CD4-positive, alpha-beta T cell treated with Interleukin-17A for 1 hour (primary cell): Measurements from ENCODE around the gene APOBEC3B.
"Not testable (repeated sequence)": the region's sequence is repeated elsewhere in the genome, so short reads cannot be mapped to it uniquely, and the experiment has no call there.

Source experiments
- DNase-seq: peaks from one replicate; pipeline ENCODE4 v3.0.0-alpha.2; 2020

The APOBEC3B gene

DNA sequence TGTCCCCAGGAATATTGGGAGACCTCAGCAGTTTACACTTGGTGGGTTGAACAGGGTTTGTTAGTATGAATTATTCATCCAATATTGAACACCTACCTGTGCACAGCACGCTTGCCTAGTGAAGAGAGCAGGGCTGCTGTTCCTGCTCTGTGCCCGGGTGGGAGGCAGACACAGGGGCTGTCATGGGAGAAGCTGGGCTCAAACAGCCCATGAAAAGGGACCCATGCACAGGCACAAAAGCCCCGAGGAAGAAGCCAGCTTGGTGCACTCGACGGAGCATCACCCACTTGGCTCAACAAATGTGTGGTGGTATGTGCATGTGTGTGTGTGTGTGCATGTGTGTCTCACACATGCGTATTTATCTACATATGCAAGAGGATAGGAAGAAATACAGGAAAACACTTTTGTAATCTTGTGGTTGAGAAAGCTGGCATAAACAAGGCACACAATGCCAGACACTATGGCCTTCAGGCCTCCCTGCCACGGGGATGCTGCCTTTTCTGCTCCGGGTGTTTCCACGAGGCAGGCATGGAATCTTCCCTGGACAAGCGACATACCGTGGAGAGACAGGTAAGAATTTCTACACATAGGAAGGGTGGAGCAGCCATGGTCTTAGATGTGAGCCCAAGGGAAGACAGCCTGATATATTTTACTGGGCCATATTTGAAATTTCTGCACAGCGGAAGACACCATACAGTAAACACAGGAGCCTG lies 29.7 kb upstream of the APOBEC3B start:
- DNase-seq = no peak

DNA sequence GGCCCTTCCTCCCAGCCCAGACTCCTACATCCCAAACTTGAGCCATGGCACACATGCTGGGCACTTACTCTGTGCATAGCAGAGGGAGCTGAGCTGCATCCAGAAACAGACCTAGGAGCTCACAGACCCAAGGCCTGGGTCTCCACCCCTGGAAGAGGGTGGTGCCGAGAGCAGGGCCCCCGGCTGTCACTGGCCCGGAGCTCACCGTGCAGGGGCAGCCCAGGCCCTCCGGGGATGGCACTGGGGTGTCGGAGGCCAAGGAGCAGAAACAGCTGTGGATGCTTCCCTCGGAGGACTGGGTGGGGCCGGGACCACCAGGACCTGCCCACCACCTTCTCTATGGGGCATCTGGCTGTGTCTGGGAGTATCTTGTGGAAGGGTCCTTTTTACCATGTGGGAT lies 29.1 kb upstream of the APOBEC3B start:
- DNase-seq = no peak

DNA sequence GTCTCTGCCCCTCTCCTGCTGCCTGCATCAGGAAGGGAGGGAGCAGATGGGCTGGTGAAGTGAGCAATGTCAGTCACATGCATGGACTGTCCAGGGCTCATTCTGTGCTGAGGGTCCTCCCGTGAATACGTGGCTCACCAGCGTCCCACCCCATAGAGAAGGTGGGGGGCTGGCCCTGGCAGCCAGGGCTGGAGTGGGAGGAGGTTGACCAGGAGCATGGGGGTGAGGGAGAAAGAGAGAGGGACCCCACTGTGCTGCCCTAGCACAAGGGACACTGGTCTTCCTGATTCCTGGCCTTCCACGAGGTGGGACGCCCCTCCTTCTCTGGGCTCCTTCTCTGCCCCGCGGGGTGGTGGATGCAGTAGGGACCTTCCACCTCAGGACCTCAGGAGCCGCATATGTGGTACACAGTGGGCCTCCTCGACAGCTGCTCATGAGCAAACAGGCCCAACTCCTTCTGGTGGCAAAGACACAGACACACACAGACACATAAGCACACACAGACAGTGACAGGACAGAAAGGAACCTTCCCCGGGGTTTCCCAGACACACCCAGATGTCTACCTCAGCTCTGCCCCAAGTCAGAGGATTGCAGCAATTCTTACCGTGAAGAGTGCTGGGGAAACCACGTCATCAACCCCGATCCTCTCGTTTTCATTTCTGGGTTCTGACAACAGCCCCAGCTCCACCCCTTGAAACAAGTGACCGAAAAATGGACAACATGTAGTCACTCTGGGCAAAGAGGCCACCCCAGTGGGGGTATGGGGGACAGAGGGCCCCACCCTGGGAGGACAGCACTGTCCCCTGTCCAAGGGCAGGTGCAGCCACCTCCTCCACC lies 28.4 kb upstream of the APOBEC3B start:
- DNase-seq = peak; percentile 65

DNA sequence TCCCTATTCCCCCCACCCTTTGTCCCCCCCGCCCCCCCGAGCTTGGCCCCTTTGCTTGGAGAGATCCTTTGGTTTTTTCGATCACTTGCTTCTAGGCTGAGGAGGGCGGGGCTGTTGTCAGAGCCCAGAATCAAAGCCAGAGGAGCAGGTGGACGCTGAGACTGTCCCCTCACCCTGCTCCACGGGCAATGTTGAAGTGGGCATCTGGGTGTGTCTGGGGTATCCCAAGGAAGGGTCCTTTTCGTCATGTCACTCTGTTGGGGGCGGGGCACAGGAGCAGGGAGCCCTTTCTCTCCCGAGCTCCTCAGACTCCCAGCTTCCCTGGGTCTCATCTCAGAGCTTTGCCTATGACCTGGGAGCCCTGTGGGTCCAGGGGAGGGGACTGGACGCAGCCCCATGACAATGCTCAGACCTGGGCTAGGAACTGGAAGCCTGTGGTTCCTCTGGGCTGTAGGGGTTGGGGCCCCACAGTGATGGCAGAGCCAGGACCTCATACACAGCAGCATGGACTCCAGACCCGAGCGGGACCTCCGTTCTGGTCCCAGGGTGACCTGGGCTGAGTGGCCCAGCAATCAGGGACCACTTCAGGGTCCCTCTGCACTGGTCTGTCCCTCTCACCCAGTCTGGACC lies 27.6 kb upstream of the APOBEC3B start:
- no peak for DNase-seq

DNA sequence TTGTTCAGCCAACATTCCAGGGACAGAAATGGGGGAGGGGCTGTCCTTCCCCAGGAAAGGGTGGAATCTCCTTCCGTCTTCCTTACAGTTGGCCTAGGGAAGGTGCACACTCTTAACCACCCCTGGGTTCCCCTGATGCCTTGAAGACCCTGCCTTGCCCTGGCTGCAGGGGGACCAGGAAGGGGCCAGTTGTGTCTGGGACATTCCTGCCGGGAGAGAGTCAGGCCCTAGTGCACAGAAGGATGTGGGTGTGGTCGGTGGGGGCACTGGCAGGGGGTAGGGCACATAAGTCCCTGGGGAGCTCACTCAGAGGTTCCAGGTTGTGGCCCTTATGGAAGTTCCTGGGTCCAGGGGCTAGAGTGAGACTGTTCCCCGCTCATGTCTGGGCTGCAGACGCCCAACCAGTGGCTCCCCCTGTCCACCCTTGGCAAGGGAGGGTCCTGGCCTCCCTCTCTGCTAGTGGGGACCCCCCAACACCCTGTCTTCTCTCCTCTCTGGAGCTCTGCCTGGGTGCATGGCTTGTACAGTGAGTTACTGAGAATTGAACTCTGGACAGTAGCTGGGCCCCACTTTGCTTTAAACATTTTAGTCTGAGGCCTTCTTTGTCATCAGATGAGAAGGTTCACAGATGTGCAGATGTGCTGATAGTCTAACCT lies 26.8 kb upstream of the APOBEC3B start:
- no peak for DNase-seq

DNA sequence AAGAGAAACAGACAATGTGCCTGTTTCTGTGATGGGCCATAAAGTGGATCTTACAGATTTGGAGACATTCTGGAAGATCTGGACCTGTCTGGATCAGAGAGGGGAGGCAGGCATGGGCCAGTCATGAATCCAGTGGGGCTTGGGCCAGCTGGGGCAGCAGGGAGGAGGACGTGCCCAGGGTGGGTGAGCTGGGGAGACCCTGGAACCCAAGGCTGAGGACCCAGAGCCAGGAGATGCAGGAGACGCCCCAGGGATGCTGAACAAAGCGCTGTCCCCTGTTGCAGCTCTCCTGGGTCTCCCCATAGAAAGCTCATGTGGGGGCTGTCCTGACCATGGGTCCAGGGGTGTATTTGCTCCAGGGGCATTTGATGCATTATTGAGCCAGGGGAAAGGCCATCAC lies 26.2 kb upstream of the APOBEC3B start:
- DNase-seq = no peak

DNA sequence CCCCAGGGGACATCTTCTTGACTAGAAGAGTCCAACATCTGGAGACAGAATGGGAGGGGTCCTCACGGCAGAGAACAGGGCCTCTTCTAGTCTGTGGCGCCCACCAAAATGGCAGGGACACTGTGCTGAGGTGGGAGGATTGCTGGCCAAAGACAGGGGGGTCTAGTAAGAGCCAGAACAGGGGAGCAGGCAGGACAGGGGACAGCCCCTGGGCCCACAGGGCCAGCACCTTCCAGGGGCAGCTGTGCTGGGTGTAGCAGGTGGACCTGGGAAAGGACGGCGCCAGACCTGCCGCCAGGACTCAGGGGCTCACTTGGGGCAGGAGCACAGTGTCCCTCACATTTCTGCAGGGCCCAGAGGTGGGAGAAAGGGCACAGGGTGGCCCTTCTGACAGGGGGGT lies 25.6 kb upstream of the APOBEC3B start:
- DNase-seq = no peak

DNA sequence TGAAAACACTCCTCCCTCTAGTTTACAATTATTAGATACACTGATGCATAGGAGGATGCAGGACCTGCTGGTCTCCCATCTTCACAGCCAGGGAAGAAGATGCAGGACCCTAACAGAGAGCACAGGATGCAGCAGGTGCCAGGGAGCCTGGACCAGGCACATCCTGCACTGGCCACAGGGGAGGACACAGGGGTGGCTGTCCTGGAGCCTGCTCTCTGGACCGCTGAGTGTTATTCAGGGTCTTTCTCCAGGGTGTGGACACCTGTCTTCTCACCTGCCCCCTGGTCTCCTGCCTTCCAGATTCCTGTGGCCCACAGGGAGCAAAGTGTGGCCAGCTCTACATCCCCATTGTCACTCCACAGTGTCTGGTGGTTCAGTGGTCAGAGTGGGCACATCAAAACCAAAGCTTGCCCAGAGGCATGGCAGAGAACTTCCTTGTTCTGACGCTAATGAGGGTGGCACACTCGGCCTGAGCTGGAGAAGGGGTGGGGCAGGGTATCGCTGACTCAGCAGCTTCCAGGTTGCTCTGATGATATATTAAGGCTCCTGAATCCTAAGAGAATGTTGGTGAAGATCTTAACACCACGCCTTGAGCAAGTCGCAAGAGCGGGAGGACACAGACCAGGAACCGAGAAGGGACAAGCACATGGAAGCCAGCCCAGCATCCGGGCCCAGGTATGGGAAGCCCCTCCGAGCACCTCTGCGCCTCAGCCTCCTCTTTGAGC lies 24.9 kb upstream of the APOBEC3B start, which contains the start of gene APOBEC3A:
TSS of gene APOBEC3A (plus strand) at position 564 of the 725 bp plus-strand sequence. CDS start at position 647, 83 bp downstream.
- no peak for DNase-seq

DNA sequence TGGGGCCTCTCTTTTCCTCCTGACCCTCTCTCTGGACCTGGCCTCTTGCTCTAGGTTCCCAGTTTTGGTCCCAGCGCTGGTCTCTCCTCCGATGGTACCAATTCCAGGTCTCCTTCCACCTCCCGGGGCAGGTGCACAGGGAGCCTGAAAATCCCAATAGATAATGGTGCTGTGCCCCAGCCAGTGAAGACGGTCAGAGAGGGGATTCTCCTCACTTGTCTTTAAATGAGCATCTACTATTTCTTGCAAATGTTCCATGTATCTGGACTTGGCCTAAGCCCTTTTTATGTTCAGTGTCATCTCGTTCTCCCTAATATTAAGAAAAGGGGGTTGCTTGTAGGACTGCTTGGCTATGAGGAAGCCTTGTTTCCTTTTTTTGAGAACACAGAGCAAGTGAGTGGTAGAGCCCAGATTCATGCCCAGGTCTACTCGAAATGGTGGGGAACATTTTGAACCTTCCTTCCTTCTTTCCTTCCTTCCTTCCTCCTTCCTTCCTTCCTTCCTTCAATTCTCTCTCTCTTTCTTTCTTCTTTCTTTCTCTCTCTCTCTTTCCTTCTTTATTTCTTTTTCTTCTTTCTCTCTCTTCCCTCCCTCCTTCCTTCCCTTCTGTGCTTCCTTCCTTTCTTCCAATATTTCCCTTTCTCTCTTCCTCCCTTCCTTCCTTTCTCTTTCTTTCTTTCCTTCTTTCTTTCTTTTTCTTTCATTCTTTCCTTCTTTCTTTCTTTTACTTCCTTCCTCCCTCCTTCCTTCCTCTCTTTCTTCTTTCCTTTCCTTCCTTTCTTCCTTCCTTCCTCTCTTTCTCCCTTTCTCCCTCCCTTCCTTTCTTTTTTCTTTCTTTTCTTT lies 24.1 kb upstream of the APOBEC3B start:
- no peak for DNase-seq

DNA sequence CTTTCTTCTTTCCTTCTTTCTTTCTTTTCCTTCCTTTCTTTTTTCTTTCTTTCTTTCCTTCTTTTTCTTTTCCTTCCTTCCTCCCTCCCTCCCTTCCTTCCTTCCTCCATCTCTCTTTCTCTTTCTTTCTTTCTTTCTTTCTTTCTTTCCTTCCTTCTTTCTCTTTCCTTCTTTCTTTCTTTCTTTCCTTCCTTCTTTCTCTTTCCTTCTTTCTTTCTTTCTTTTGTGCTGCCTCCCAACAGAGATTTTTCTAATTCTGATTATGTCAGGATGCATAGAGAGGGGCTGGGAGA lies 23.6 kb upstream of the APOBEC3B start:
- DNase-seq = not testable (repeated sequence)

DNA sequence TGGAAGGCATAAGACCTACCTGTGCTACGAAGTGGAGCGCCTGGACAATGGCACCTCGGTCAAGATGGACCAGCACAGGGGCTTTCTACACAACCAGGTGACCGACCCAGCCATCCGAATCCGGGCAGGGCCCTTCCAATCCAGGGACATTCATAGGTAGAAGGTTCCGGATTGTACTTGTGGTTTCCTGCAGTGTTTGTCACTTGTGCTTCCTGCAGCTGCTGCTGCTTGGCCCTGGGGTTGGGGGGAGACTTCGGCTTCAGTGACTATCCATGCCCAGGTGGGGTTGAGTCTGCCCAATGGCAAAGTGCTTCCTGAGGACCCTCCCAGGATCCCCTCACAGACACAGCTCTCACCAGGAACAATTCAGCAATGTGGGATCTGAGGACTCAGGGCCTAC lies 22.6 kb upstream of the APOBEC3B start:
- no peak for DNase-seq

DNA sequence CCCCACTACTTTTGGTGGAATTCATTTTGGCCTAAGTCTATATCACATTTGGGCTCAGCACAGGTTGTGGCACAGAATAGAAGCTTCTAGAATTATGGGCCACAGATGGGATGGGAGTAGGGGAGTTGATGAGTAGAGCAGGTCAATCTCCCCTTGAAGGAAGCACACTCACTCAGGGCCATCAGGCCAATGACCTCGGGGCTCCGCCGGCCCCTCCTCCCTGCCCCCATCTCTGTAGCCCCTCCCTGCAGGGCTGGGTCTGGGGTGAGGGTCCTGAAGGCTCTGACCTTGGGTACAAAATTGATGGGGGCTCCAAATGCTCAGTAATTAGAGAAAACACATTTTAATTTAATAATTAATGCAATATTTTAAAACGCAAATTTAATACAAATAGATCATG lies 21.5 kb upstream of the APOBEC3B start:
- DNase-seq = not testable (repeated sequence)

DNA sequence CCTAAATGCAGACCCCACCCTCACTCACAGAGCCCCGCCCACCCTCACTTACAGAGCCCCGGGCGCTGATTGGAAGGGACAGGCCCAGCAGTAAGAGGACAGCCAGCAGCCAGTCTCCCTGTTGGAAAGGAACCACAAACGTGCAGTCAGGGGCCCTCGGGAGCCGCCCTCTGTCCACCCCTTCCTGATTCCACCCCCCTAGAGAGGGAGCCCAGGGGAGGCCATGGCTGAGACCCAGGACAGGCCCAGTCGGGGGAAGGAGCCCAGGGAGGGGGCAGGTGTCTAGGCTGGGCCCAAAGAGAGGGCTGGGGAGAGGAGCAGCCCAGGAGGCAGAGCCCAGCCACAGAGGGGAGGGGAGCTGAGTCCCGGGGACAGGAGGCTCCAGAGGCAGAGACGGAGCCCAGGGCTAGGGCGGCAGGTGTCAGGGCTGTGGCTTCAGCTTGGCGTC lies 18.8 kb upstream of the APOBEC3B start:
- DNase-seq = not testable (repeated sequence)

DNA sequence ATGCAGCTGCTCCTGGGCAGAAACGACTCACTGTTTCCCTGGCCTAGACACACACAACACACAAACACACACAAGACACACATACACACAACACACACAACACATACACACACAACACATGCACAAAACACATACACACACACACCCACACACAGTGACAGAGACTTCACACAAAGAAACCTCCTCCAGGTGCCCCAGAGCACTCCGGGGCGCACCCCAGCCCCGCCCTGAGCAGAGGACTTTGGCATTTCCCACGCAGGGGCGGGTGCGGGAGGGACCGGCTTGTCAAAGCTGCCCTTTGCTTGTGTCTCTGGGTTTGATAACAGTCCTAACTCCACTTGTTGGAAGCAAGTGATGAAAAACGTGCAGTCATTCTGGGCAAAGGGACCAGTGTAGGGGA lies 18.3 kb upstream of the APOBEC3B start:
- no peak for DNase-seq

DNA sequence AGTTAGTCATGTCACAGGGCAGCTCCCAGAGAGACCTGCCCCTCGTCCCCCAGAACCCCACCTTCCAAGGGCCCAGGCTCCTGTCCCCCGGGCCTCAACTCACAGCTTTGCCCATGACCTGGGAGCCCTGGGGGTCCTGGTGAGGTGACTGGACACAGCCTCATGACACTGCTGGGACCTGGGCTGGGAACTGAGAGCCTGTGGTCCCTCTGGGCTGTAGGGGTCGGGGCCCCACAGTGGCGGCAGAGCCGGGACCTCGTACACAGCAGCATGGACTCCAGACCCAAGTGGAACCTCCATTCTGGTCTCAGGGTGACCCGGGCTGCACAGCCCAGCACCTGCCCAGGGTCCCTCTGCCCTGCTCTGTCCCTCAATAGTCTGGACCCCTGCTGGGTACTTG lies 17.8 kb upstream of the APOBEC3B start:
- DNase-seq = no peak

DNA sequence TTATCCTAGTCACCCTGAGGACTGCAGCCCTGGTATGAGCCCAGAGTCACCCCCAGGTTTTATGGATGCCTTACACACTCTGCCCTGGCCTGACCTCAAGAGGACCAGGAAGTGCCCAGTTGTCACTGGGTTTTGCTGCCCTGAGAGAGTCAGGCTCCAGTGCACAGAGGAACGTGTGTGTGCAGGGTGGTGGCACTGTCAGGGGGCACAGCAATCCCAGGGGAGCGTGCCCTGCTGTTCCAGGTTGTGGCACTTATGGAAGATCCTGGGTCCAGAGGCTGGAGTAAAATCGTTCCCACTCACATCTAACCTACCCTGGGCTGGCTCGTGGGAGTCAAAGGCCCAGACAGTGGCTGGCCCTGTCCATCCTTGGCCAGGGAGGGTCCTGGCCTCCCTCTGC lies 17.2 kb upstream of the APOBEC3B start:
- DNase-seq = no peak

DNA sequence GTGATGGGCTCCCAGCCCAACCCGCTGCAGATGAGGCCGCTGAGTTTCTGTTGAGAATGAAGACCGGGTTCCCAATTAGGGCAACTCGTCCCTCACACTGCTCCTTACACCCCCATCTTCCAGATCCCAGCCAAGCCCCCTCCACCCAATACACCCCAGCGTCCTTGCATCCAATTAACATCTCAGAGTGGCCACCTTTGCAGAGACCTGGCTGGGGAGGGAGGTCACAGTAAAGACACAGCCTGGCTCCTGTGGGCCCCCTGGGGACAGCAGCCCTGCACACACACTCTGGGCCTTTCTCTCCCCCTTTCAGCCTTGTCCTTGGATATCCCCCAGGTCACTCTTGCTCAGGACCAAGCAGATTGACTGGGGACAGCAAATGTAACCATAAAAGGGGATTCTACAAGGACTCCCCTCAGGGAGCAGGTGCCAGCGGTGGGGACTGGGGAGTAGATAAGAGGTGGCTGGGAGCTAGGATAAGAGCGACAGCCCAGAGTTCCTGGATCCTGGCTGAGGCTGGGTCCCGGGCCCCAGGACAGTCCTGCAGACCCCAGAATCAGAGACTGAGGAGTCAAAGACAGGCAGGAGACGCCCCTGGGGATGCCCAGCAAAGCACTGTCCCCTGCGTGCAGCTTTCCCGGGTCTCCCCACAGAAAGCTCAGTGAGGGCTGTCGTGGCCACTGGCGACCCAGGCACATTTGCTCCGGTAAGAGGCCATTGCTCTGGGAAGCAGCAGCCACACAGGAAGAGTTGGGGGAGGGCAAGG lies 16.4 kb upstream of the APOBEC3B start:
- DNase-seq = no peak

DNA sequence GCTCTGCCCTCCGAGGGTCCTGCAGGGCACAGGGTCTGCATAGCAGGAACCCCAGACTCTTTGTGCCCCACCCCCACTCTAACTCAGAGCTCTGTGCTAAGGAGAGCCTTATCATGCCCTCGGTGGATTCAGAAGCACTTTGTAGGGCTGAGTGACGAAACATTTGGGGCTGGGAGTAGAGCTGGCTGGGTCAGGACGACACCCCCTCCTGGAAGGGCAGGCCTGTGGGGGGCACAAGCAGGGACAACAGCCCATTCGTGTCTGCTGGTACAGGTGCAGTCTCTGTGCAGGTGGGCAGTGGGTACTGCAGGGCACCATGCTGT lies 15.8 kb upstream of the APOBEC3B start:
- DNase-seq = no peak

DNA sequence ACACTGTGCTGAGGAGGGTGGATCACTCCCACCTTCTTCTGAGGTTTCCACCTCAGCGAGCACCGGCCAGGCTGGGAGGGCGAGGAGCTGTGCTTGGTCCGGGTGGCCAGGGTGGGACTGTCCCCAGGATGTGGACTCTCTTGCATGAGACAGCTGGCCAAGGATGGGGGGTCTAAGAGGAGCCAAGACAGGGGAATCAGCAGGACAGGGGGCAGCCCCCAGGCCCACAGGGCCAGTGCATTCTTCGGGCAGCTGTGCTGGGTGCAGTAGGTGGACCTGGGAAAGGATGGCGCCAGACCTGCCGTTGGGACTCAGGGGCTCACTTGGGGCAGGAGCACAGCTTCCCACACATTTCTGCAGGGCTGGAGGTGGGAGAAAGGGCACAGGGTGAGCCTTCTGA lies 15.2 kb upstream of the APOBEC3B start:
- no peak for DNase-seq

DNA sequence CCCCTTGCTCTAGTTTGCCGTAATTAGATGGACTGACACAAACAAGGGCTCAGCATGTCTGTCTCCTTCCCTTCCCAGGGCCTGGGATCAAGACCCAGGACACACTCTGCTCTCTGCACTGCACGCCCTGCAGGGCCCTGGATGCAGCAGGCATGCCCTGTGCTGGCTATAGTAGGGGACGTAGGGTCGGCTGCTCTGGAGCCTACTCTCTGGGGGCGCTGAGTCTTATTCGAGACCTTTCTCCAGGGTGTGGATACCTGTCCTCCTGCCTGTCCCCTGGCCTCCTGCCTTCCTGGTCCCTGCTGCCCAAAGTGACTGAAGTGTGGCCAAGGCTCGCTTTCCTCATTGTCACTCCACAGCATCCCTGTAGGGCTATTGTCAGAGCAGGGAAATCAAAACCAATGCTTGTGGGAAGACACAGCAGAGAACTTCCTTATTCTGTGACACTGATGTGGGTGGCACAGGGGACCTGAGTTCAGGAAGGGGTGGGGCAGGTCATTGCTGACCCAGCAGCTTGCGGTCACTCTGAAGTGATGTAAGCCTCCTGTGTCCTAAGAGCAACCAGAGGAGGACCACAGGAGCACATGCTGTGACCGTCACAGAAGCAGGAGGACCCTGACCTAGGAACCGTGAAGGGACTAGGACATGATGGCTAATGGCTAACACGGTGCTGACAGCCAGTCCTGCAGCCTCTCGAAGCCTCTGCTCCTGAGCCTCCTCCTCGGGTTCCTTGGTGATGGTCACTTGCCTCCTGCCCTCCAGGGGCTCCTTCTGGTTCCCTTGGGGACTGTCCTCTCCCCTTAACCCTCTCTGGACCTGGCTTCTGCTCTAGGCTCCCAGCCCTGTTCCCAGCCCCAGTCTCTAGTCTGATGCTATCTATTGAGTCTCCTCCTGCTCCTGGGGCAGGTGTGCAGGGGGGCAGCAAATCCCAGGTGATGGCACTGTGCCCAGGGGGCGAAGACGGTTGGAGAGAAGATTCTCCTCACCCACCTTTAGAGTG lies 14.4 kb upstream of the APOBEC3B start:
- peak; percentile 22 for DNase-seq
